HEK293 (cell line): ENCODE measurements around the gene PTPRCAP.

Source experiments
- CTCF ChIA-PET: fragments of 350-600 bp; formaldehyde crosslinking; extraction: SDS; loops from one replicate; lab custom pipeline; 2021; ENCODE audit warnings: antibody characterized with exemption; lab: Yijun Ruan, JAX
- POLR2A ChIA-PET: fragments of 300-600 bp; formaldehyde crosslinking; extraction: SDS; loops from one replicate; lab custom pipeline; 2020; ENCODE audit warnings: antibody characterized with exemption, inconsistent platforms; lab: Yijun Ruan, JAX
- H3K27ac ChIP-seq: fragments of 200-500 bp; sonication (Bioruptor generic); 2 replicates; pipeline ENCODE4 v1.5.1; 2014; ENCODE audit warnings: low read depth, low read length, control low read depth, inconsistent platforms; ENCODE audit errors: extremely low read depth
- H3K36me3 ChIP-seq, 2 experiments: fragments of 200-500 bp in 1 of 2; sonication (Bioruptor generic) in 1 of 2; 1 replicate in 1 of 2; 2 replicates in 1 of 2; pipeline ENCODE4 v1.5.1; 2014 to 2017; ENCODE audit warnings: inconsistent platforms in 2 of 2, low read length in 2 of 2; ENCODE audit not compliant: control insufficient read depth in 2 of 2, insufficient read depth in 1 of 2
- H3K4me1 ChIP-seq: fragments of 200-500 bp; sonication (Bioruptor generic); 2 replicates; pipeline ENCODE4 v1.5.1; 2014; ENCODE audit warnings: mild to moderate bottlenecking, low read length, inconsistent platforms; ENCODE audit not compliant: control insufficient read depth, insufficient read depth
- H3K4me3 ChIP-seq: 2 replicates; pipeline ENCODE4 v1.5.1; 2011; ENCODE audit warnings: low read depth, mild to moderate bottlenecking, control low read depth, low read length, moderate library complexity
- H3K9me3 ChIP-seq: fragments of 200-500 bp; sonication (Bioruptor generic); 2 replicates; pipeline ENCODE4 v1.5.1; 2014; ENCODE audit warnings: low read depth, low read length, inconsistent platforms; ENCODE audit not compliant: control insufficient read depth, insufficient read depth
- HIC1 ChIP-seq: fragments of 450-650 bp; formaldehyde crosslinking; IDR thresholded peaks from 2 replicates; pipeline ENCODE4 v1.5.1; 2016; ENCODE audit warnings: missing biosample characterization, missing genetic modification characterization
- KLF9 ChIP-seq: fragments of 450-650 bp; formaldehyde crosslinking; IDR thresholded peaks from 2 replicates; pipeline ENCODE4 v1.5.1; 2016; ENCODE audit warnings: missing biosample characterization, missing genetic modification characterization, low read depth
- MYNN ChIP-seq: fragments of 450-650 bp; formaldehyde crosslinking; IDR thresholded peaks from 2 replicates; pipeline ENCODE4 v1.5.1; 2016; ENCODE audit warnings: missing biosample characterization, missing genetic modification characterization, borderline replicate concordance
- ZBTB1 ChIP-seq: fragments of 450-650 bp; formaldehyde crosslinking; IDR thresholded peaks from 2 replicates; pipeline ENCODE4 v1.5.1; 2016; ENCODE audit warnings: missing biosample characterization, missing genetic modification characterization
- ZBTB26 ChIP-seq: fragments of 450-650 bp; formaldehyde crosslinking; optimal IDR thresholded peaks from 2 replicates; pipeline ENCODE3; 2016; ENCODE audit warnings: missing biosample characterization, mild to moderate bottlenecking, missing genetic modification characterization
- ZNF132 ChIP-seq: fragments of 450-650 bp; formaldehyde crosslinking; IDR thresholded peaks from 2 replicates; pipeline ENCODE4 v1.5.1; 2017; ENCODE audit warnings: missing biosample characterization, missing genetic modification characterization, borderline replicate concordance
- ZNF133 ChIP-seq: fragments of 450-650 bp; formaldehyde crosslinking; IDR thresholded peaks from 2 replicates; pipeline ENCODE4 v1.5.1; 2016; ENCODE audit warnings: missing biosample characterization, missing genetic modification characterization
- ZNF146 ChIP-seq: fragments of 450-650 bp; formaldehyde crosslinking; IDR thresholded peaks from 2 replicates; pipeline ENCODE4 v1.5.1; 2016; ENCODE audit warnings: missing biosample characterization, missing genetic modification characterization
- ZNF157 ChIP-seq: fragments of 450-650 bp; formaldehyde crosslinking; IDR thresholded peaks from 2 replicates; pipeline ENCODE4 v1.5.1; 2016; ENCODE audit warnings: missing biosample characterization, missing genetic modification characterization
- ZNF324 ChIP-seq: fragments of 450-650 bp; formaldehyde crosslinking; IDR thresholded peaks from 2 replicates; pipeline ENCODE4 v1.5.1; 2016; ENCODE audit warnings: missing biosample characterization, missing genetic modification characterization
- ZNF341 ChIP-seq: fragments of 450-650 bp; formaldehyde crosslinking; IDR thresholded peaks from 2 replicates; pipeline ENCODE4; 2016; ENCODE audit warnings: low read depth, missing biosample characterization, missing genetic modification characterization
- ZNF488 ChIP-seq: fragments of 450-650 bp; formaldehyde crosslinking; IDR thresholded peaks from 2 replicates; pipeline ENCODE4 v1.5.1; 2016; ENCODE audit warnings: missing biosample characterization, missing genetic modification characterization
- ZNF549 ChIP-seq: fragments of 450-650 bp; IDR thresholded peaks from 2 replicates; pipeline ENCODE4 v1.5.1; 2018; ENCODE audit warnings: missing biosample characterization, missing genetic modification characterization, mild to moderate bottlenecking, inconsistent platforms, moderate library complexity
- ZNF623 ChIP-seq: fragments of 450-650 bp; formaldehyde crosslinking; IDR thresholded peaks from 2 replicates; pipeline ENCODE4 v1.5.1; 2016; ENCODE audit warnings: missing biosample characterization, missing genetic modification characterization
- ZNF645 ChIP-seq: fragments of 450-650 bp; formaldehyde crosslinking; IDR thresholded peaks from 2 replicates; pipeline ENCODE4; 2016; ENCODE audit warnings: missing biosample characterization, missing genetic modification characterization
- ZNF664 ChIP-seq: fragments of 450-650 bp; formaldehyde crosslinking; IDR thresholded peaks from 2 replicates; pipeline ENCODE4 v1.5.1; 2016; ENCODE audit warnings: missing biosample characterization, missing genetic modification characterization
- ZNF777 ChIP-seq: fragments of 450-650 bp; formaldehyde crosslinking; IDR thresholded peaks from 2 replicates; pipeline ENCODE4 v1.5.1; 2017; ENCODE audit warnings: missing biosample characterization, missing genetic modification characterization, borderline replicate concordance
- ZNF830 ChIP-seq: fragments of 450-650 bp; IDR thresholded peaks from 2 replicates; pipeline ENCODE4 v1.5.0; 2018; ENCODE audit warnings: missing biosample characterization, missing genetic modification characterization, low read depth, mild to moderate bottlenecking, moderate library complexity
- ZSCAN18 ChIP-seq: fragments of 450-650 bp; formaldehyde crosslinking; IDR thresholded peaks from 2 replicates; pipeline ENCODE4 v1.5.1; 2016; ENCODE audit warnings: missing biosample characterization, missing genetic modification characterization
- ZSCAN5A ChIP-seq: fragments of 450-650 bp; formaldehyde crosslinking; IDR thresholded peaks from 2 replicates; pipeline ENCODE4 v1.5.1; 2016; ENCODE audit warnings: missing biosample characterization, missing genetic modification characterization

Gene PTPRCAP

GRCh38 chr11:67457453-67457852 lies 20.0 kb upstream of the PTPRCAP start:
- Histone ChIP-seq H3K27ac (no peak overlapping the region), H3K9me3 (no peaks in the 10 kb centered on the region), H3K4me3 (no peak overlapping the region), H3K4me1 (no peaks in the 10 kb centered on the region), H3K36me3 (no peaks in the 10 kb centered on the region)
- CTCF ChIA-PET, result interaction anchor here (0.6 kb wide), 1 partner anchor 94 kb away, joined by 3 read pairs; no protein-coding TSS in a partner anchor
- POLR2A ChIA-PET, result interaction anchor here (0.6 kb wide), 1 partner anchor 9 kb away, joined by 4 read pairs; no protein-coding TSS in a partner anchor
- no peak for TF ChIP-seq ZSCAN18 (tag by site-specific recombination)
- TF ChIP-seq MYNN, result no peak
- no peak for TF ChIP-seq ZNF133 (tag by site-specific recombination)
- TF ChIP-seq ZNF664 (tag by site-specific recombination), result no peak
- TF ChIP-seq ZNF341 (tag by site-specific recombination), result no peak
- no peak for TF ChIP-seq ZNF488 (tag by site-specific recombination)
- TF ChIP-seq ZSCAN5A (tag by site-specific recombination), result no peak
- no peak for TF ChIP-seq ZNF623
- no peak for TF ChIP-seq HIC1 (tag by site-specific recombination)
- no peak for TF ChIP-seq ZNF324
- TF ChIP-seq ZBTB26 (tag by site-specific recombination), result no peak
- no peak for TF ChIP-seq ZNF777 (tag by site-specific recombination)

GRCh38 chr11:67456068-67456705 lies 18.7 kb upstream of the PTPRCAP start:
- ChIA-PET CTCF (no interaction called here), POLR2A (no interaction called here)
- H3K4me1 ChIP-seq, result no peaks in the 10 kb centered on the region
- no peak for TF ChIP-seq ZNF146 (tag by site-specific recombination)
- no peak for TF ChIP-seq KLF9 (tag by site-specific recombination)
- TF ChIP-seq ZNF132 (tag by site-specific recombination), result no peak
- no peak for TF ChIP-seq ZNF664 (tag by site-specific recombination)
- TF ChIP-seq ZNF645, result no peak
- TF ChIP-seq ZBTB1 (tag by site-specific recombination), result no peak
- TF ChIP-seq ZNF830 (tag by site-specific recombination), result no peak
- no peak for TF ChIP-seq ZNF157 (tag by site-specific recombination)
- TF ChIP-seq ZNF549 (tag by site-specific recombination), result no peak
- no peak overlapping the region for H3K4me3 ChIP-seq
- H3K36me3 ChIP-seq, result no peaks in the 10 kb centered on the region
- no peak overlapping the region for H3K27ac ChIP-seq
- no peaks in the 10 kb centered on the region for H3K9me3 ChIP-seq
